Stimulated activated CD8-positive, alpha-beta memory T cell treated with anti-CD3 and anti-CD28 coated beads, Interleukin-7, amount 100 ng/mL, for 4 hours (primary cell): ENCODE results near the gene PDE4D.

ENCODE experiments used
- DNase-seq, 2 donors: peaks; one replicate each; pipeline ENCODE4 v3.0.0-alpha.2; 2020; ENCODE audit warnings: low read depth in 2 of 2

PDE4D gene

DNA sequence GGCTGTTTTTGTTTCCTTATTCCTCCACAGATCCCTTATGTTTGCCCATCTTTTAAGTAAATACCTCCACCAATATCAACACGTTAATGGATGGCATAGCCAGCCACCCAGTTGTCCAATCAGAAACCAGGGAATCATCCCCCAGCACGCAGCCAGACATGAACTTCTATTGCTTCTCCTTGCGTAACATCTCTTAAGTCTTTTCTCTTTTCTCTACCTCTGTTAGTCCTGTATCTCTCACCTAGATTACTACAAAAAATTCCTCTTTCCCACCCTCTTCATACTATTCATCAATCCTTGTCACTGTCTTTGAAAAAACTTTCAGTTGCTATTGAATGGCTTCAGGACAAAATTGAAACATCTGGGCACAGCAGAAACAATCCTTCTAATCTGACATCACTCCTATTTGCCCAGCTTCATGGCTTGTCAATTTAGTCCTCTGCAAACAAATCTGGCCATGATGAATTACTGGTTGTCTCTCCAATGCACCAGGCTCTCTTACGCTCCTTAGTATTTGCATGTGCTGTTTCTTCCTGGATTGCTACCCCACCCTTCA is 961.4 kb downstream of the PDE4D start:
- no peak for DNase-seq

DNA sequence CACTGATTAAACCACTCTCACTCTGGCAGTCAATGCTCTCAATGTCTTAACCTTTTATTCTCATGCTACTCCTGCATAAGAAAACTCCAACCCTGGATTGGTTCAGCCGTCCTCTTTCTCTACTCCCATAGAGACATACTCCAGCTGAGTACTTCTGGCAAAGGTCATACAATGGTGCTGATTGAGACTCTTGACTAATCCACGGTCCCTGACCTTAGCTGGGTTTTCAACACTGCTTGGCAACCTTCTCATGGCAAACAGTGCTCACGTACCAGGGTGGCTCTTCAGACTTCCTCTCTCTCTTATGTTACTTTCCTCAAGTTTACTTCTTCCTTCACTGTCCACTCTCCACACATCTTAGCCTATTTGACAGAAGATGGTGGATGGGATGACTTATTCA is 963.0 kb downstream of the PDE4D start:
- DNase-seq: no peak

- DNase-seq: no peak
These were observed 963.8 kb downstream of the PDE4D start for GRCh38 chr5:58929726-58930125.

GRCh38 chr5:58927938-58928337 is 965.6 kb downstream of the PDE4D start:
- no peak for DNase-seq

DNA sequence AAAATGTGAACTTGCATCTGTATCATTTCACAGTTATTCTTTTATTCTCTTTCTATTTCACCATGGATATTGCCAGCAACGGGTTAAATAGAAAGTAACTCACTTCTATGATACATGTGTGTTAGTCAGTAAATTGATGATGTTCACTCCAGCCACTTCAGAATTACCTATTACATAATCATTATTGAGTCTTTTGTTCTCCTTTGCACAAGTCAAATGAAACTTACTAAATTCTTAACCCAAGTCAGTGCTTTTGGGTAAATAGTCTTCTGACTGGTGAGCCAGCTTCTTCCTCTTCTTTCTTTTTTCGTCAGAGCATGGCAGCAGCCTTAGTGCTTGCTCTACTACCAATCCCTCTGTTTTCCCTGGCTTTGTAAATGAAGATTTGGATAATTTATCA is 966.3 kb downstream of the PDE4D start:
- DNase-seq: no peak

DNA sequence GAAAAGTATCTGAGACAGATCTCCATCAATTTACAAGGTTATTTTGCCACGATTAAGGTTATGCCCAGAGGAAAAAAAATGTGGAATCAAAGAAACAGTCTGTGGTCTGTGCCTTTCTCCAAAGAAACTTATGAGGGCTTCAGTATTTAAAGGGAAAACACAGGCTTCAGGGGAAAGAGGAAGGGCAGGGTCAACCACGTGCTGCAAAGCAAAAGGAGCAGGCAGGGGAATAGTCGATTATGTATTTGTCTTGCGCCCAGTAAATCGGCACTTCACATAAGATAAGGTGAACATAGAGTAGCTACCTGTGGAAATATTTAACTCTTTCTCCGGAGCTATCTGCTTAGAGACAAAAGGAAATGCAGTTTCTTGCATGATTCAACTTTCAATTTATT is 967.0 kb downstream of the PDE4D start:
- DNase-seq: no peak

DNA sequence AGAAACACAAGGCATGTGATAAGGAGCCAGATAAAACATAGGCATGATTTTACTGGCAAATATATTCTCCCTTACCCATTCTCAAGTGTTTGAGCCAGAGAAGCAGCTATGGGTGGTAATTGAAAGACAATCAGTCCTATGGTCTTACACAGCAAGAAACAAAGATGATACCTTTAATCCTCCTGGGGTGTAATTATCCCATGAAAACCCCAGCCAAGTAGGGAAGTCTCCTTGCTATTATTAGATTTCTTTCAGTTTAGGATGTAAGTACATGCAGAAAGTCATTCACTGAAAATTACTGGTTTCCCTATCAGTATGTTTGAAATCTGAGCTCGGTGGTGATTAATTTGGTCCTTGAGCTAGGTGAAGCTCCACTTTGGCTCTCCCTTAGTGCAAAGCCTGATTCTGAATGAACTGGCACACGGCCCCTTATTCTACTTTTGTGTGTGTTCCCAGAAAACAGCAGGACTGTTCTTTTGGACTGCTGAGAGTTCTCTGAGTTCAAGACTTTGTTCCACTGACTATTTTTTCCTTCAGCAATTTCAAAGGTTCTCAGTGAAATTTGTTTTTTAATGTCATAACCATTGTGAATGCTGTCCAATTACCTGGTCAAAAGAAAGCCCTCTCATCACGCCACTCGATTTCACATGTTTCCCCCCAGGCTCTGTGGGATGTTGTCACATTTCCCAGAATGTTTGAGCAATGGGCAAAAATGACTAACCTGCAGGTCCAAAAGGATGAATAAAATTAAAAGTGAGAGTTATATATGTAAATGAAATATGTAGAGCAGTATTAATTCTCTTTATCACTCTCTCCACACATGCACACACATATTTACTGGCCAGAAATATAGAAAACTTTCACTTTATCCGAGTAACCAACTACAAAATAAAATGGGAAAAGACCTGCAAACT is 967.6 kb downstream of the PDE4D start:
- no peak for DNase-seq

DNA sequence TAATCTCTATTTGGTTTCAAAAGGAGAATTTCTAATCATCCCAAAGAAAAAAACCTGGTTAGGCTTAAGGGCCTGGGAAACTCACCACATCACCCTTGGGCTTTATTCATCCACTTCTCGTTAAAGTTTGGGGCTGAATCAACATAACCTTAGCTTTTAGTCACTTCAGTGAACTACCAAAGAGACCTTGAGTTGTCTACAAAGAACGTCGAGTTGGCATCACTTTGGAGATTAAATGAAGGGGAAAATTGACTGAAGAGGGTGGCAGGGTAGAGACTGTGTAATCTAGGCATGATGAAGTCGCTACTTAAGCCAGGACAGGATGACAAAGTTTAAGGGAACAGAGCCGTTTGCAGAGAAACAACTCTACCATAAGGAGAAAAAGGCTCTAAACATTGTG is 969.2 kb downstream of the PDE4D start:
- no peak for DNase-seq

GRCh38 chr5:58923355-58923754 is 970.2 kb downstream of the PDE4D start:
- no peak for DNase-seq

GRCh38 chr5:58922461-58923171 is 970.9 kb downstream of the PDE4D start:
- DNase-seq: no peak

- DNase-seq: no peak
These were observed 972.4 kb downstream of the PDE4D start for GRCh38 chr5:58921159-58921558.

DNA sequence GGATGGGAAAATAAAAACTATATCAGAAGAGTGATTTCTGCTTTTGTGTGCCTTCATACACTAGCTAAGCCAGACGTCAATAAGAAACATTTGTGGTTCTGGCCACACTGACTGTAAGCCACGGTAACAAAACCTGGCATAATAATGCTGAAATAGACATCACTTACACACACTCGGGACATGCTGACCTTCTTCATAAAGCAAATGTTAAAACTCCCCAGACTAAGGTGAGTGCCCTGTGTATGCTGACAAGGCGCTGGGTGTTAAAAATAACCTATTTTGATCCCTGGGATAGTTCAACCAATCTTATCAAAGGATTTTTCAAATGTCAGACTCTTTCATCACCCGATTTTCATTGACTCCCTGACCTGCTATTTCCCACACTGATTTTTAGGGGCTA is 973.7 kb downstream of the PDE4D start:
- DNase-seq: no peak
